GM12874 (cell line): ENCODE measurements around the gene MARK2.

ENCODE experiments used
- TF ChIP-seq, protein P1 (sequence below): IDR thresholded peaks from 2 replicates; pipeline ENCODE4 v1.5.1; 2011; ENCODE audit warnings: low read depth, mild to moderate bottlenecking, control low read depth, low read length, moderate library complexity; ENCODE audit not compliant: insufficient read depth

The MARK2 gene

DNA sequence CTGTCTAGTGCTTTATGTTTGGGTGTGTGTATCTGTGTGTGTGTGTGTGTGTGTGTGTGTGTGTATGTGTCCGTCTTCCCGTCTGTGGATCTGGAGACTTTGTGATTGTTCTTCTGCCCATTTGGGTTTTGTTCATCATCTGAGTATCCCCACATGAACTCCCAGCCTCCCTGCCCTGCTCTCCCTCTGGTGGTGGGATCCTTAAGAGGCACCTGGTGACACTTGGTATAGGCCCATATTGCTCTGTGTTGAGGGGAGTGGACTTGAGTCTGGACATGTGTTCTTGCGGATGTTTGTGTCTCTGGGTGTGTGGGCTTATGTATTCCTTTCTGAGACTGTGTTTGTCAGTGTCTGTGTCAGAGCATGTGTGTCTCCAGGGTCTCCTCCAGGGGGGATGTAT is 62.8 kb downstream of the MARK2 start:
- TF ChIP-seq, protein P1, sequence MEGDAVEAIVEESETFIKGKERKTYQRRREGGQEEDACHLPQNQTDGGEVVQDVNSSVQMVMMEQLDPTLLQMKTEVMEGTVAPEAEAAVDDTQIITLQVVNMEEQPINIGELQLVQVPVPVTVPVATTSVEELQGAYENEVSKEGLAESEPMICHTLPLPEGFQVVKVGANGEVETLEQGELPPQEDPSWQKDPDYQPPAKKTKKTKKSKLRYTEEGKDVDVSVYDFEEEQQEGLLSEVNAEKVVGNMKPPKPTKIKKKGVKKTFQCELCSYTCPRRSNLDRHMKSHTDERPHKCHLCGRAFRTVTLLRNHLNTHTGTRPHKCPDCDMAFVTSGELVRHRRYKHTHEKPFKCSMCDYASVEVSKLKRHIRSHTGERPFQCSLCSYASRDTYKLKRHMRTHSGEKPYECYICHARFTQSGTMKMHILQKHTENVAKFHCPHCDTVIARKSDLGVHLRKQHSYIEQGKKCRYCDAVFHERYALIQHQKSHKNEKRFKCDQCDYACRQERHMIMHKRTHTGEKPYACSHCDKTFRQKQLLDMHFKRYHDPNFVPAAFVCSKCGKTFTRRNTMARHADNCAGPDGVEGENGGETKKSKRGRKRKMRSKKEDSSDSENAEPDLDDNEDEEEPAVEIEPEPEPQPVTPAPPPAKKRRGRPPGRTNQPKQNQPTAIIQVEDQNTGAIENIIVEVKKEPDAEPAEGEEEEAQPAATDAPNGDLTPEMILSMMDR, result no peak

DNA sequence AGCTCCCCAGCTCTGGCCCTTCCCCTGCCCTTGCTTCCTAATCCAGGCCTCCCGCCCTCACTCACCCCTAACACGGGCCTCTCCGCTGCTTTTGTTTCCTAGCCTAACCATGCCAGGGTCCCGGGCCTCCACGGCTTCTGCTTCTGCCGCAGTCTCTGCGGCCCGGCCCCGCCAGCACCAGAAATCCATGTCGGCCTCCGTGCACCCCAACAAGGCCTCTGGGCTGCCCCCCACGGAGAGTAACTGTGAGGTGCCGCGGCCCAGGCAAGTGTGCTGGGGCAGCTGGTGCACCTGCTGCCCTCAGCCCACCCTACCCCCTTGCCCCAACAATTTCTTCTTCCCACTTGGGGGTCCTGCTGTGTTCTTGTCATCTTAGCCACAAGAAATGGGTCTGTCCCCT is 65.0 kb downstream of the MARK2 start:
- TF ChIP-seq, protein P1, result no peak

GRCh38 chr11:63904743-63905142 is 65.8 kb downstream of the MARK2 start:
- TF ChIP-seq, protein P1, result no peak

DNA sequence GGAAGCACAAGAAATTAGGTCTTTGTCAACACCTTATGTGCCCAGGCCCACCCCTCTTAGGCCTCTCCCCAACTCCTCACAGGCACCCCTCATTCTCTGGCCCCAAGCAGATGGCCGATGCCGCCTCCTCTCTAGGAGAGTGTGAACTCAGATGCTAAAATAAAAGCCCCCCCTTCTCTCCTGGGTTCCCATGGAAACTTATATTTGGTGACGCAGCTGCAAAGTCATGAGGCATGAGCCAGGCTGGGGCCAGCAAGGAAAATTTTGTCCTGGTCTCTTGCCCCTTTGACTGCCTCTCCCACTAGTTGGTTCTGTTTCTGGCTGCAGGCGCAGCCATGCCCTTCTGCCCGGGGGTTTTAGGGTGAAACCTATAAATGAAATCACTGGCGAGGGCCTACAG is 66.3 kb downstream of the MARK2 start:
- TF ChIP-seq, protein P1, result no peak

DNA sequence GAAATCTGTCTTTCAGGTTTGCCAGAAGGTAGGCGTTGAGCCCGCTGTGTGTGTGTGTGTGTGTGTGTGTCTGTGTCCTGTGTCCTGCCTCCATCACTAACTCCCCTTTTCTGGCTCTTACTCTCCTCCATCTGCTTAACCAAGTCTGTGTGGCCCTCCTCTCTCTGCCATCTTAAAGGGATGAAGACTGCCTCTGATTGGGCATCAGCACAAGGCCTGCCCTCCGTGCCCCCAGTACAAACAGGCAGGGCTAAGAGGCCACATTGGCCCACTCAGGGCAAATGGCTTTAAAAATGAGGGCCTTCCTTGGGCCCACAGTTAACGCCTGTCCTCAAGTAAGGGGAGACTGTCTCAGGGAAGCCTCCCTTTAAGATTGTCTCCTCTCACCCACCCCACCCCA is 67.2 kb downstream of the MARK2 start:
- TF ChIP-seq, protein P1, result no peak

DNA sequence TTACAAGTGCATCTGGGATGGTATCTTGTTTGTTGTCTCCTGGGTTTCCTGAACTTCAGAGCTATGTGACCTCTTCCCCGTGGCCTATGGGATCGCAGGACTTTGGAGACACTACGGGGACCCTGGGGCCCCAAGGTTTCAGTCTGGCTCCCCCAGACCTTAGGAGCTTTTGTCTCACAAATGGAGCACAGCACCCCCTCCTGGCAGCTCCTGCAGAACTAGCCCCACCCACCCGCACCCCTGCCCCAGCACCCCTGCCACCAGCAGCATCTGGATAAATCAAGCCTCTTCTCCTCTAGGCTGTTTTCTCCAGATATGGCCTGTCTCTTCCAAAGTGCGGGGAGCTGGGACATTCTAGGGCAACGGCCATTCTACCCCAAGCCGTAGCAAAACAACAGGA is 67.7 kb downstream of the MARK2 start:
- TF ChIP-seq, protein P1, result peak; percentile 40; the same call in 1 of the 2 replicates

DNA sequence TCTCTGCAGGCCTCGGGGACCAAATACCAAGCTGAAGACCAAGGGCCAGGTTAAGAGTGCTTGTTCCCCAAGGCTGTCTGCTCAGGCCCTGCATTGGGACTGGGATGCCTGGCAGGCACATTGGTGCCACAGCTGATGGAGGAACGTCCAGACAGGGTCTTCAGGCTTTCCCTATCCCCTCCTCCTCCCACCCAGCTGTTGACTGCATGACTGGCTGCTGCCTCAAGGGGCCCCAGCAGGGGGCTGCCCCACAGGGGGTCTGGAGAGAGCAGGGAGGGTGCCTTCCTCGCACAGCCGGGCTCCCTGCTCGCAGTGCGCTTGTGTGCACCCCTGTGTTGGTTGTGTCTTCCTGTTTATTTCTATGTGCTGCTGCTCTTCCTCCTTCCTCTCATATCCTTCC is 68.2 kb downstream of the MARK2 start:
- TF ChIP-seq, protein P1, result no peak

GRCh38 chr11:63907808-63908530 is 69.1 kb downstream of the MARK2 start:
- TF ChIP-seq, protein P1, result no peak
